IMR-90 (cell line): Measurements from ENCODE around the gene TENM3. TPM values are rescaled to one million over a fixed set of nuclear protein-coding genes. Genes with fewer than 3 reads are reported as not detected.

Experiments
- ATAC-seq: fragments of 200-7000 bp; cut with Tn5 transposase; 2 replicates; pipeline ENCODE4 v1.9.1; 2020; ENCODE audit warnings: low read depth, mild to moderate bottlenecking, moderate library complexity
- BruUV-seq: library from RNA; stranded (reverse); fragments of 400-500 nt; replicated peaks from 2 replicates; lab custom pipeline; 2021; lab: Mats Ljungman, UMichigan
- CTCF ChIA-PET: fragments of 300-600 bp; formaldehyde crosslinking; extraction: SDS; loops from one replicate; lab custom pipeline; 2021; ENCODE audit warnings: antibody characterized with exemption; lab: Yijun Ruan, JAX
- POLR2A ChIA-PET: fragments of 300-600 bp; sonication (Branson Sonifier 250); formaldehyde crosslinking; loops from one replicate; lab custom pipeline; 2022; ENCODE audit warnings: antibody characterized with exemption; ENCODE audit not compliant: unreplicated experiment; lab: Charles Lee
- DNase-seq: peaks from one replicate; pipeline ENCODE4 v3.0.0; 2013
- H2AFZ ChIP-seq: replicated peaks from 2 replicates; pipeline ENCODE3; 2013; ENCODE audit warnings: low read length, mild to moderate bottlenecking; ENCODE audit not compliant: poor library complexity
- H2AK5ac ChIP-seq: 2 replicates; pipeline ENCODE4 v1.6.1; 2013; ENCODE audit warnings: low read depth, low read length, inconsistent platforms
- H2AK9ac ChIP-seq: replicated peaks from 2 replicates; pipeline ENCODE3; 2013; ENCODE audit warnings: mild to moderate bottlenecking, low read depth, low read length, moderate library complexity; ENCODE audit not compliant: poor library complexity
- H2BK120ac ChIP-seq: 2 replicates; pipeline ENCODE4 v1.6.1; 2013; ENCODE audit warnings: low read depth, low read length, inconsistent platforms
- H2BK15ac ChIP-seq: 3 replicates; pipeline ENCODE4 v1.6.1; 2013; ENCODE audit warnings: low read depth, low read length, inconsistent platforms
- H2BK20ac ChIP-seq: 2 replicates; pipeline ENCODE4 v1.6.1; 2013; ENCODE audit warnings: low read depth, mild to moderate bottlenecking, inconsistent platforms, low read length, moderate library complexity
- H2BK5ac ChIP-seq: 2 replicates; pipeline ENCODE4 v1.6.1; 2013; ENCODE audit warnings: mild to moderate bottlenecking, low read depth, low read length, inconsistent platforms; ENCODE audit not compliant: poor library complexity, severe bottlenecking
- H3K14ac ChIP-seq: replicated peaks from 2 replicates; pipeline ENCODE4 v1.6.1; 2013; ENCODE audit warnings: low read depth, low read length, inconsistent platforms
- H3K18ac ChIP-seq: 2 replicates; pipeline ENCODE4 v1.6.1; 2013; ENCODE audit warnings: low read depth, low read length, control low read depth
- H3K23ac ChIP-seq: 2 replicates; pipeline ENCODE4 v1.6.1; 2013; ENCODE audit warnings: low read depth, low read length, inconsistent platforms
- H3K27ac ChIP-seq: 2 replicates; pipeline ENCODE4 v1.5.1; 2013; ENCODE audit warnings: mild to moderate bottlenecking, control low read depth, low read length; ENCODE audit not compliant: insufficient read depth
- H3K27me3 ChIP-seq: 2 replicates; pipeline ENCODE4 v1.6.1; 2013; ENCODE audit warnings: low read length; ENCODE audit not compliant: control insufficient read depth, insufficient read depth
- H3K36me3 ChIP-seq: 2 replicates; pipeline ENCODE4 v1.6.1; 2013; ENCODE audit warnings: low read length, mixed read lengths; ENCODE audit not compliant: control insufficient read depth, insufficient read depth
- H3K4ac ChIP-seq: 2 replicates; pipeline ENCODE4 v1.6.1; 2013; ENCODE audit warnings: low read depth, low read length, inconsistent platforms
- H3K4me1 ChIP-seq: 2 replicates; pipeline ENCODE4 v1.6.1; 2013; ENCODE audit warnings: low read length, mixed read lengths; ENCODE audit not compliant: control insufficient read depth, insufficient read depth
- H3K4me2 ChIP-seq: 2 replicates; pipeline ENCODE4 v1.6.1; 2013; ENCODE audit warnings: low read depth, mild to moderate bottlenecking, control low read depth, low read length, moderate library complexity
- H3K4me3 ChIP-seq: 2 replicates; pipeline ENCODE4 v1.5.1; 2013; ENCODE audit warnings: low read depth, mild to moderate bottlenecking, control low read depth, low read length, moderate library complexity; ENCODE audit not compliant: insufficient read depth
- H3K56ac ChIP-seq: 2 replicates; pipeline ENCODE4 v1.6.1; 2013; ENCODE audit warnings: low read length, inconsistent platforms; ENCODE audit not compliant: insufficient read depth; ENCODE audit errors: extremely low read depth
- H3K79me1 ChIP-seq, 2 experiments: 2 replicates each; pipeline ENCODE4 v1.6.1; 2013; ENCODE audit warnings: low read length in 2 of 2, inconsistent platforms in 1 of 2, low read depth in 1 of 2
- H3K9ac ChIP-seq: 2 replicates; pipeline ENCODE4 v1.6.1; 2013; ENCODE audit warnings: low read depth, low read length, control low read depth
- H3K9me1 ChIP-seq: 2 replicates; pipeline ENCODE4 v1.6.1; 2013; ENCODE audit warnings: low read length, inconsistent platforms; ENCODE audit not compliant: insufficient read depth
- H3K9me3 ChIP-seq: 2 replicates; pipeline ENCODE4 v1.6.1; 2013; ENCODE audit warnings: low read length; ENCODE audit not compliant: control insufficient read depth, insufficient read depth
- H4K20me1 ChIP-seq: 2 replicates; pipeline ENCODE4 v1.6.1; 2013; ENCODE audit warnings: low read length, inconsistent platforms; ENCODE audit not compliant: insufficient read depth
- H4K5ac ChIP-seq: 2 replicates; pipeline ENCODE4 v1.6.1; 2013; ENCODE audit warnings: mild to moderate bottlenecking, low read depth, low read length, control low read depth
- H4K8ac ChIP-seq, 2 experiments: 2 replicates each; pipeline ENCODE4 v1.6.1; 2013; ENCODE audit warnings: low read depth in 2 of 2, low read length in 2 of 2, control low read depth in 1 of 2, inconsistent platforms in 1 of 2
- H4K91ac ChIP-seq: 2 replicates; pipeline ENCODE4 v1.6.1; 2013; ENCODE audit warnings: low read depth, low read length, inconsistent platforms; ENCODE audit not compliant: insufficient read depth
- BHLHE40 ChIP-seq: fragments of 150-350 bp; IDR thresholded peaks from 2 replicates; pipeline ENCODE4 v1.6.1; 2016; ENCODE audit warnings: mild to moderate bottlenecking, low read depth, low read length
- CEBPB ChIP-seq: IDR thresholded peaks from 2 replicates; pipeline ENCODE4 v1.6.1; 2012; ENCODE audit warnings: low read depth, low read length, improper control_type of control experiment
- CHD1 ChIP-seq: IDR thresholded peaks from 2 replicates; pipeline ENCODE4 v1.6.1; 2012; ENCODE audit warnings: low read depth, low read length, improper control_type of control experiment
- FOS ChIP-seq: fragments of 150-350 bp; IDR thresholded peaks from 2 replicates; pipeline ENCODE4 v1.6.1; 2016; ENCODE audit warnings: low read depth, low read length
- MAFK ChIP-seq: IDR thresholded peaks from 2 replicates; pipeline ENCODE4 v1.6.1; 2012; ENCODE audit warnings: low read depth, low read length, improper control_type of control experiment
- MAZ ChIP-seq: IDR thresholded peaks from 2 replicates; pipeline ENCODE4 v1.6.1; 2012; ENCODE audit warnings: low read depth, mild to moderate bottlenecking, low read length, improper control_type of control experiment, moderate library complexity, borderline replicate concordance
- MXI1 ChIP-seq: IDR thresholded peaks from 2 replicates; pipeline ENCODE4 v1.6.1; 2012; ENCODE audit warnings: low read depth, mild to moderate bottlenecking, low read length, moderate library complexity, borderline replicate concordance
- NFE2L2 ChIP-seq: fragments of 150-350 bp; IDR thresholded peaks from 2 replicates; pipeline ENCODE4 v1.6.1; 2016; ENCODE audit warnings: low read depth, mild to moderate bottlenecking, low read length
- POLR2A ChIP-seq: IDR thresholded peaks from 2 replicates; pipeline ENCODE4 v1.6.1; 2012; ENCODE audit warnings: mild to moderate bottlenecking, low read depth, low read length
- RAD21 ChIP-seq: IDR thresholded peaks from 2 replicates; pipeline ENCODE4 v1.6.1; 2012; ENCODE audit warnings: low read length, improper control_type of control experiment
- RCOR1 ChIP-seq: IDR thresholded peaks from 2 replicates; pipeline ENCODE4 v1.6.1; 2012; ENCODE audit warnings: mild to moderate bottlenecking, low read length, improper control_type of control experiment; ENCODE audit not compliant: insufficient replicate concordance
- RFX5 ChIP-seq: IDR thresholded peaks from 2 replicates; pipeline ENCODE4 v1.8.0; 2012; ENCODE audit warnings: low read depth, mild to moderate bottlenecking, low read length, moderate library complexity
- SMC3 ChIP-seq: fragments of 150-350 bp; IDR thresholded peaks from 2 replicates; pipeline ENCODE4 v1.6.1; 2016; ENCODE audit warnings: low read depth, mild to moderate bottlenecking, antibody characterized with exemption, low read length, moderate library complexity
- WGBS, 2 experiments: methylation state at CpG; one replicate each; pipeline versions ENCODE4 v1.1.5 to v1.1.7; 2013; ENCODE audit warnings: missing lambda C conversion rate in 2 of 2; ENCODE audit not compliant: insufficient read length in 1 of 2; ENCODE audit errors: extremely low coverage in 2 of 2; 5-methylcytosine and 5-hydroxymethylcytosine counted together
- dilution Hi-C: fragments of 300-500 bp; cut with HindIII; formaldehyde crosslinking; loops from one replicate; pipeline ENCODE4 v1.14.3; 2018; ENCODE audit warnings: low sequenced_read_pairs; ENCODE audit not compliant: unreplicated experiment
- in situ Hi-C: fragments of 300-500 bp; cut with MboI; formaldehyde crosslinking; loops from 3 replicates; pipeline ENCODE4 v1.14.3; 2019; ENCODE audit warnings: low sequenced_read_pairs, inconsistent platforms, mixed read lengths
- intact Hi-C: fragments of 100-400 bp; cut with micrococcal nuclease; formaldehyde crosslinking; loops from 2 replicates; pipeline ENCODE4 v1.10.0; 2022
- polyA plus RNA-seq, 3 experiments: library from polyadenylated mRNA; depleted of rRNA; stranded (reverse); fragments of >200 nt; gene quantifications; 2 replicates each; pipeline ENCODE4 v1.2.3, GENCODE V29; 2012; ENCODE audit warnings: low replicate concordance in 1 of 3
- total RNA-seq: library from RNA; depleted of rRNA; stranded (reverse); fragments of >200 nt; gene quantifications from 2 replicates; pipeline ENCODE4 v1.2.3, GENCODE V29; 2012
- TF ChIP-seq, protein P1 (sequence below): fragments of 150-350 bp; IDR thresholded peaks from 2 replicates; pipeline ENCODE4 v1.6.1; 2016; ENCODE audit warnings: low read depth, mild to moderate bottlenecking, low read length, moderate library complexity, borderline replicate concordance
- TF ChIP-seq, protein P2 (sequence below): conservative IDR thresholded peaks from 2 replicates; pipeline ENCODE4 v1.5.1; 2012; ENCODE audit warnings: mild to moderate bottlenecking, low read depth, low read length, improper control_type of control experiment
- TF ChIP-seq, protein P3 (sequence below): fragments of 150-350 bp; IDR thresholded peaks from 2 replicates; pipeline ENCODE4 v1.6.1; 2017; ENCODE audit warnings: mild to moderate bottlenecking, antibody characterized with exemption, low read length, low read depth

TENM3 gene
- total and polyA plus RNA-seq, 2 of the 4 experiments (the other 2 are of a cell fraction) = 29.9 to 173 TPM

DNA sequence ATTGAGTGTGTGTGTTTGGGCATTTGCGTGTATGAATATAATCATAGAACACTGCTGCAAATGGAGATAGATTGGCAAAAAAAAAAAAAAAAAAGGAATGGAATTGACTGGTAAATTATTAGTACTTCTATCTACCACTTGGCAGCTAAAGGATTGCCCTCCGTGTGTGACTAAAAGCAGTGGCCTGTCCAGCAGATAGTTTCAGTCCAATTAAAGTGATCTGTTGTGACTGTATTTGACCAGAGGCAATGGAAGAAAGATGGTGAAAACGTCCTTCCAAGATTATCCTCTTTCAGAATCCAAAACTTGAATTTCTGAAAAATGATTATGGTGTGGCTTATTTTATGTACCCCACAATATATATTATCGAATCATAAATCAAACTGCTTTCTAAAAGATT lies 19.5 kb upstream of the TENM3 start:
- no peak overlapping the region for H2BK120ac ChIP-seq
- H4K91ac ChIP-seq = no peak overlapping the region
- H3K36me3 ChIP-seq = no peaks in the 10 kb centered on the region
- no peaks in the 10 kb centered on the region for H3K9me1 ChIP-seq
- 0 out of 2 replicates have a peak, but pooled peaks cover under 1% of the 10 kb centered on the region for H3K4me1 ChIP-seq
- intact Hi-C loops = no loop called here
- H4K8ac ChIP-seq = no peak overlapping the region
- no peaks in the 10 kb centered on the region for H3K9me3 ChIP-seq
- H3K27ac ChIP-seq = no peak overlapping the region
- H2BK15ac ChIP-seq = no peak overlapping the region
- H2AK9ac ChIP-seq = no peak overlapping the region
- WGBS, 2 experiments = no CpG with 5 or more reads among the region's 4 CpGs
- TF ChIP-seq RCOR1 = no peak
- TF ChIP-seq MAZ = no peak
- TF ChIP-seq BHLHE40 = no peak
- TF ChIP-seq CHD1 = no peak
- no peak for TF ChIP-seq RAD21
- no peak for TF ChIP-seq POLR2A
- TF ChIP-seq, protein P1, sequence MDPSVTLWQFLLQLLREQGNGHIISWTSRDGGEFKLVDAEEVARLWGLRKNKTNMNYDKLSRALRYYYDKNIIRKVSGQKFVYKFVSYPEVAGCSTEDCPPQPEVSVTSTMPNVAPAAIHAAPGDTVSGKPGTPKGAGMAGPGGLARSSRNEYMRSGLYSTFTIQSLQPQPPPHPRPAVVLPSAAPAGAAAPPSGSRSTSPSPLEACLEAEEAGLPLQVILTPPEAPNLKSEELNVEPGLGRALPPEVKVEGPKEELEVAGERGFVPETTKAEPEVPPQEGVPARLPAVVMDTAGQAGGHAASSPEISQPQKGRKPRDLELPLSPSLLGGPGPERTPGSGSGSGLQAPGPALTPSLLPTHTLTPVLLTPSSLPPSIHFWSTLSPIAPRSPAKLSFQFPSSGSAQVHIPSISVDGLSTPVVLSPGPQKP = no peak
- TF ChIP-seq, protein P2, sequence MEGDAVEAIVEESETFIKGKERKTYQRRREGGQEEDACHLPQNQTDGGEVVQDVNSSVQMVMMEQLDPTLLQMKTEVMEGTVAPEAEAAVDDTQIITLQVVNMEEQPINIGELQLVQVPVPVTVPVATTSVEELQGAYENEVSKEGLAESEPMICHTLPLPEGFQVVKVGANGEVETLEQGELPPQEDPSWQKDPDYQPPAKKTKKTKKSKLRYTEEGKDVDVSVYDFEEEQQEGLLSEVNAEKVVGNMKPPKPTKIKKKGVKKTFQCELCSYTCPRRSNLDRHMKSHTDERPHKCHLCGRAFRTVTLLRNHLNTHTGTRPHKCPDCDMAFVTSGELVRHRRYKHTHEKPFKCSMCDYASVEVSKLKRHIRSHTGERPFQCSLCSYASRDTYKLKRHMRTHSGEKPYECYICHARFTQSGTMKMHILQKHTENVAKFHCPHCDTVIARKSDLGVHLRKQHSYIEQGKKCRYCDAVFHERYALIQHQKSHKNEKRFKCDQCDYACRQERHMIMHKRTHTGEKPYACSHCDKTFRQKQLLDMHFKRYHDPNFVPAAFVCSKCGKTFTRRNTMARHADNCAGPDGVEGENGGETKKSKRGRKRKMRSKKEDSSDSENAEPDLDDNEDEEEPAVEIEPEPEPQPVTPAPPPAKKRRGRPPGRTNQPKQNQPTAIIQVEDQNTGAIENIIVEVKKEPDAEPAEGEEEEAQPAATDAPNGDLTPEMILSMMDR = no peak
- TF ChIP-seq NFE2L2 = no peak
- no peak for TF ChIP-seq SMC3
- TF ChIP-seq RFX5 = no peak
- TF ChIP-seq MXI1 = no peak
- no peak for TF ChIP-seq CEBPB
- no peak for TF ChIP-seq MAFK
- TF ChIP-seq, protein P3, sequence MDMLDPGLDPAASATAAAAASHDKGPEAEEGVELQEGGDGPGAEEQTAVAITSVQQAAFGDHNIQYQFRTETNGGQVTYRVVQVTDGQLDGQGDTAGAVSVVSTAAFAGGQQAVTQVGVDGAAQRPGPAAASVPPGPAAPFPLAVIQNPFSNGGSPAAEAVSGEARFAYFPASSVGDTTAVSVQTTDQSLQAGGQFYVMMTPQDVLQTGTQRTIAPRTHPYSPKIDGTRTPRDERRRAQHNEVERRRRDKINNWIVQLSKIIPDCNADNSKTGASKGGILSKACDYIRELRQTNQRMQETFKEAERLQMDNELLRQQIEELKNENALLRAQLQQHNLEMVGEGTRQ = no peak
- no peak for TF ChIP-seq FOS
- H2AFZ ChIP-seq = no peak overlapping the region
- no peak overlapping the region for H2BK20ac ChIP-seq
- H3K18ac ChIP-seq = no peak overlapping the region
- DNase-seq (no peak), ATAC-seq (no peak)
- dilution Hi-C loops = no loop called here
- ChIA-PET CTCF (no interaction called here), POLR2A (no interaction called here)
- H3K56ac ChIP-seq = no peak overlapping the region
- no peak overlapping the region for H3K9ac ChIP-seq
- no peak overlapping the region for H3K23ac ChIP-seq
- H2BK5ac ChIP-seq = no peak overlapping the region
- H3K27me3 ChIP-seq = no peaks in the 10 kb centered on the region
- peaks cover 0 to 2% of the 10 kb centered on the region in 2 experiments; a peak in 1 of 4 replicates for H3K79me1 ChIP-seq
- in situ Hi-C loops = no loop called here
- H3K14ac ChIP-seq = no peak overlapping the region
- H4K20me1 ChIP-seq = no peaks in the 10 kb centered on the region
- H2AK5ac ChIP-seq = no peak overlapping the region
- H3K4ac ChIP-seq = no peak overlapping the region
- no peak overlapping the region for H4K5ac ChIP-seq
- H3K4me2 ChIP-seq = no peak overlapping the region
- no TSS peak for BruUV-seq
- no peak overlapping the region for H3K4me3 ChIP-seq
